NCI-H146 treated with DMSO at 0.1 percent for 48 hours (cell line): ENCODE results near the gene SYN1.

ENCODE experiments used
- DNase-seq: peaks from one replicate; lab custom pipeline; 2025; ENCODE audit not compliant: unreplicated experiment; lab: John Stamatoyannopoulos, UW

Gene SYN1

GRCh38 chrX:47540754-47541538 lies 78.7 kb downstream of the SYN1 start:
- peak; percentile 86 for DNase-seq

GRCh38 chrX:47539860-47540259 lies 79.8 kb downstream of the SYN1 start:
- no peak for DNase-seq

GRCh38 chrX:47530049-47530448 lies 89.6 kb downstream of the SYN1 start:
- DNase-seq, result no peak

- no peak for DNase-seq
Observed at GRCh38 chrX:47529548-47529947, 90.1 kb downstream of the SYN1 start.

- DNase-seq, result no peak
Observed at GRCh38 chrX:47523713-47524166, 95.9 kb downstream of the SYN1 start.

- peak; percentile 50 for DNase-seq
Observed at GRCh38 chrX:47523297-47523696, 96.4 kb downstream of the SYN1 start.
